HCT116 (cell line): ENCODE results near the gene AGPAT3. TPM values are rescaled to one million over a fixed set of nuclear protein-coding genes. Genes with fewer than 3 reads are reported as not detected.

ENCODE experiments used
- ATAC-seq: fragments of 200-7000 bp; cut with Tn5 transposase; 2 replicates; pipeline ENCODE4 v1.9.1; 2020; ENCODE audit warnings: mild to moderate bottlenecking, moderate library complexity
- BruUV-seq: library from RNA; stranded (reverse); fragments of 400-500 nt; replicated peaks from 2 replicates; lab custom pipeline; 2021; lab: Mats Ljungman, UMichigan
- CTCF ChIA-PET: fragments of 300-600 bp; sonication (Branson Sonifier 250); formaldehyde crosslinking; loops from one replicate; lab custom pipeline; 2021; ENCODE audit warnings: antibody characterized with exemption; lab: Charles Lee
- POLR2A ChIA-PET: fragments of 300-600, 350-600 bp; sonication (Branson Sonifier 250); formaldehyde crosslinking; loops from one replicate; lab custom pipeline; 2021; ENCODE audit warnings: antibody characterized with exemption; lab: Charles Lee
- RAD21 ChIA-PET, 2 experiments: fragments of 300-600 bp; sonication (Branson Sonifier 250); formaldehyde crosslinking; loops; one replicate each; lab custom pipeline; 2023; ENCODE audit warnings: low total read pairs in 2 of 2; ENCODE audit not compliant: uncharacterized antibody in 2 of 2, unreplicated experiment in 2 of 2, low non-redundant PET in 1 of 2; lab: Charles Lee
- DNase-seq: peaks from one replicate; pipeline ENCODE4 v3.0.0-alpha.2; 2010; ENCODE audit warnings: low read depth, low spot score
- H2AFZ ChIP-seq: fragments of 200-600 bp; shearing (Covaris generic), sonication (generic); 2 replicates; pipeline ENCODE4 v1.6.1; 2017; ENCODE audit warnings: low read depth, mixed run types, mixed read lengths, antibody characterized with exemption, low read length; ENCODE audit not compliant: poor library complexity, severe bottlenecking
- H3K27ac ChIP-seq: 2 replicates; pipeline ENCODE4 v1.5.1; 2012; ENCODE audit warnings: low read depth, low read length
- H3K27me3 ChIP-seq: fragments of 200-600 bp; sonication (generic); 2 replicates; pipeline ENCODE4 v1.6.1; 2016; ENCODE audit warnings: mixed run types, low read length, mixed read lengths; ENCODE audit not compliant: insufficient read depth
- H3K36me3 ChIP-seq, 2 experiments: fragments of 200-500 bp in 1 of 2; fragments of 200-600 bp in 1 of 2; sonication (Bioruptor generic) in 1 of 2; sonication (generic) in 1 of 2; 2 replicates each; pipeline versions ENCODE4 v1.5.1 to v1.6.1; 2014 to 2016; ENCODE audit warnings: low read length in 2 of 2, inconsistent platforms in 1 of 2, mixed read lengths in 1 of 2, mixed run types in 1 of 2; ENCODE audit not compliant: insufficient read depth in 2 of 2, control insufficient read depth in 1 of 2
- H3K4me1 ChIP-seq, 2 experiments: fragments of 200-600 bp in 1 of 2; sonication (generic) in 1 of 2; 2 replicates each; pipeline versions ENCODE4 v1.5.1 to v1.6.1; 2012 to 2017; ENCODE audit warnings: low read length in 2 of 2, inconsistent platforms in 1 of 2, mild to moderate bottlenecking in 1 of 2, mixed read lengths in 1 of 2, mixed run types in 1 of 2, moderate library complexity in 1 of 2; ENCODE audit not compliant: insufficient read depth in 2 of 2, control insufficient read depth in 1 of 2
- H3K4me2 ChIP-seq: fragments of 200-600 bp; sonication (generic); 2 replicates; pipeline ENCODE4 v1.6.1; 2017; ENCODE audit warnings: mixed run types, low read length, mixed read lengths
- H3K4me3 ChIP-seq, 2 experiments: fragments of 200-600 bp in 1 of 2; sonication (generic) in 1 of 2; replicated peaks in 1 of 2; 2 replicates each; pipeline ENCODE4 v1.5.1; 2011 to 2016; ENCODE audit warnings: low read length in 2 of 2, control low read depth in 1 of 2, low read depth in 1 of 2, mild to moderate bottlenecking in 1 of 2, mixed read lengths in 1 of 2, mixed run types in 1 of 2
- H3K79me2 ChIP-seq: fragments of 200-600 bp; sonication (generic); 2 replicates; pipeline ENCODE4 v1.6.1; 2017; ENCODE audit warnings: mild to moderate bottlenecking, mixed run types, low read length, moderate library complexity, mixed read lengths; ENCODE audit not compliant: insufficient read depth
- H3K9ac ChIP-seq: fragments of 200-600 bp; sonication (generic); 2 replicates; pipeline ENCODE4 v1.6.1; 2016; ENCODE audit warnings: low read length, mixed read lengths
- H3K9me2 ChIP-seq: fragments of 200-600 bp; sonication (generic), shearing (Covaris generic); 2 replicates; pipeline ENCODE4 v1.6.1; 2017; ENCODE audit warnings: mixed run types, mild to moderate bottlenecking, moderate library complexity; ENCODE audit not compliant: insufficient read depth
- H3K9me3 ChIP-seq, 2 experiments: fragments of 200-500 bp in 1 of 2; fragments of 200-600 bp in 1 of 2; sonication (Bioruptor generic) in 1 of 2; sonication (generic) in 1 of 2; 2 replicates each; pipeline ENCODE4 v1.6.1; 2014 to 2017; ENCODE audit warnings: low read length in 2 of 2, mixed read lengths in 2 of 2, inconsistent platforms in 1 of 2, low read depth in 1 of 2, mild to moderate bottlenecking in 1 of 2, mixed run types in 1 of 2, moderate library complexity in 1 of 2; ENCODE audit not compliant: control insufficient read depth in 1 of 2, insufficient read depth in 1 of 2
- H4K20me1 ChIP-seq: fragments of 200-600 bp; sonication (generic), shearing (Covaris generic); 2 replicates; pipeline ENCODE4 v1.6.1; 2017; ENCODE audit warnings: mixed run types, mild to moderate bottlenecking, moderate library complexity; ENCODE audit not compliant: insufficient read depth
- ATF3 ChIP-seq: IDR thresholded peaks from 2 replicates; pipeline ENCODE4 v1.6.1; 2012
- CEBPB ChIP-seq: IDR thresholded peaks from 2 replicates; pipeline ENCODE4 v1.6.1; 2012; ENCODE audit warnings: low read depth
- EGR1 ChIP-seq: IDR thresholded peaks from 2 replicates; pipeline ENCODE4 v1.6.1; 2012; ENCODE audit warnings: low read depth
- FOSL1 ChIP-seq: IDR thresholded peaks from 2 replicates; pipeline ENCODE4 v1.6.1; 2012; ENCODE audit warnings: low read depth
- POLR2A ChIP-seq: IDR thresholded peaks from 2 replicates; pipeline ENCODE4 v1.7.0; 2011; ENCODE audit warnings: borderline replicate concordance; ENCODE audit not compliant: insufficient read depth, insufficient read length; ENCODE audit errors: extremely low read depth
- SRF ChIP-seq: IDR thresholded peaks from 2 replicates; pipeline ENCODE4 v1.6.1; 2012; ENCODE audit warnings: low read depth
- YY1 ChIP-seq: IDR thresholded peaks from 2 replicates; pipeline ENCODE4 v1.6.1; 2011; ENCODE audit warnings: low read length, low read depth, moderate library complexity, mild to moderate bottlenecking; ENCODE audit not compliant: insufficient replicate concordance; ENCODE audit errors: extremely low read depth
- ZNF274 ChIP-seq: fragments of 200-500 bp; sonication (Bioruptor generic); IDR thresholded peaks from 2 replicates; pipeline ENCODE4 v1.6.1; 2014; ENCODE audit warnings: mild to moderate bottlenecking, low read depth, low read length, inconsistent platforms
- intact Hi-C: fragments of 100-400 bp; cut with micrococcal nuclease; formaldehyde crosslinking; loops from 2 replicates; pipeline ENCODE4 v1.10.0; 2022
- total RNA-seq: library from RNA; stranded (reverse); gene quantifications from one replicate; pipeline ENCODE4 v1.2.1, GENCODE V29; 2021; ENCODE audit not compliant: unreplicated experiment

Gene AGPAT3
- total RNA-seq, 1 experiment from 2014 or later = 54.1 TPM

- H3K79me2 ChIP-seq = no peaks in the 10 kb centered on the region; the same call in 1 of the 2 replicates
- no TSS peak for BruUV-seq
- CTCF ChIA-PET = no interaction called here
- POLR2A ChIA-PET = no interaction called here
- H3K4me1 ChIP-seq = no peaks in the 10 kb centered on the region
- RAD21 ChIA-PET = no interaction called here
- no peak for ATAC-seq
- H3K27me3 ChIP-seq = no peaks in the 10 kb centered on the region
- H3K27ac ChIP-seq = no peak overlapping the region
- DNase-seq = no peak
- TF ChIP-seq YY1 (no peak), ZNF274 (no peak)
- no peaks in the 10 kb centered on the region; a peak in 1 of 4 replicates for H3K36me3 ChIP-seq
- intact Hi-C loops = no loop called here
- no peak overlapping the region for H3K9ac ChIP-seq
- H2AFZ ChIP-seq = no peak overlapping the region
- no peaks in the 10 kb centered on the region for H3K9me2 ChIP-seq
- H3K4me3 ChIP-seq = no peak overlapping the region
- no peaks in the 10 kb centered on the region for H3K9me3 ChIP-seq
- H4K20me1 ChIP-seq = no peaks in the 10 kb centered on the region
- no peak overlapping the region for H3K4me2 ChIP-seq
Measured at GRCh38 chr21:43928222-43929125, 63.5 kb downstream of the AGPAT3 start.

- DNase-seq = no peak
- intact Hi-C loops = no loop called here
- Histone ChIP-seq H3K4me3 (no peak overlapping the region), H3K79me2 (no peaks in the 10 kb centered on the region; the same call in 1 of the 2 replicates), H3K27me3 (no peaks in the 10 kb centered on the region), H4K20me1 (no peaks in the 10 kb centered on the region), H3K9me3 (no peaks in the 10 kb centered on the region), H2AFZ (no peak overlapping the region), H3K36me3 (no peaks in the 10 kb centered on the region; a peak in 1 of 4 replicates), H3K9ac (no peak overlapping the region), H3K4me1 (no peaks in the 10 kb centered on the region), H3K27ac (no peak overlapping the region), H3K4me2 (no peak overlapping the region), H3K9me2 (no peaks in the 10 kb centered on the region)
- RAD21 ChIA-PET = no interaction called here
- POLR2A ChIA-PET = no interaction called here
- no peak for TF ChIP-seq ATF3
- TF ChIP-seq FOSL1 = no peak
- TF ChIP-seq CEBPB = no peak
- TF ChIP-seq EGR1 = no peak
- TF ChIP-seq SRF = no peak
- TF ChIP-seq POLR2A = no peak
- no peak for ATAC-seq
- CTCF ChIA-PET = interaction anchor here (1.7 kb wide), 1 partner anchor 9 kb away, joined by 4 read pairs; no protein-coding TSS in a partner anchor
- no TSS peak for BruUV-seq
Measured at GRCh38 chr21:43929217-43929971, 64.4 kb downstream of the AGPAT3 start.
